ENCODE results near the gene FERMT2. TPM values are rescaled to one million over a fixed set of nuclear protein-coding genes. Genes with fewer than 3 reads are reported as not detected.
A peak's percentile ranks its signal among the peaks of the same experiment; 100 is the strongest.

FERMT2 gene
- total RNA-seq, 1 donor from 2014 or later = 127 TPM

DNA sequence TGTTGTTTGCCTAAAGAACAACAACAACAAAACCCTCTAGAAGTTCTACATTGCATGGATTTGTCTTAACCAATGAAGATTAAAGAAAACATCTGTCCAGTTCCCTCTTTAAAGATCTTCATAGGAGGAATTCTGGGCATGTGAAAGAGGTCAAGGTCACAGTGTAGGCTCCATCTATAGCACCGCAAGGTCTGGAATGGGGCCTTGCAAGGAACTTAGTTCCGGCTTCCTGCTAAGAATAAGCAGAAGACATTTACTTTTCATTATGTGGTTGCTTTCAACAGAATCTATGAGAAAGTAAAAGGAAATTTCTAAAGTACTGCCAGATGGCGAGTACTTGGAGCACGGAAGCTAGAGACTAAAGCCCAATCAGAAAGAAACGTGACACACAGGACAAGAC is 102.2 kb downstream of the FERMT2 start:
- no peak for ATAC-seq
- intact Hi-C loops (cut with DNase I) = no loop called here
- DNase-seq (ENCODE audit: missing footprints) = no peak

- no peak for DNase-seq (ENCODE audit: missing footprints)
- ATAC-seq = no peak
- intact Hi-C loops (cut with DNase I) = no loop called here
Observed at GRCh38 chr14:52846591-52846990, 104.3 kb downstream of the FERMT2 start.

DNA sequence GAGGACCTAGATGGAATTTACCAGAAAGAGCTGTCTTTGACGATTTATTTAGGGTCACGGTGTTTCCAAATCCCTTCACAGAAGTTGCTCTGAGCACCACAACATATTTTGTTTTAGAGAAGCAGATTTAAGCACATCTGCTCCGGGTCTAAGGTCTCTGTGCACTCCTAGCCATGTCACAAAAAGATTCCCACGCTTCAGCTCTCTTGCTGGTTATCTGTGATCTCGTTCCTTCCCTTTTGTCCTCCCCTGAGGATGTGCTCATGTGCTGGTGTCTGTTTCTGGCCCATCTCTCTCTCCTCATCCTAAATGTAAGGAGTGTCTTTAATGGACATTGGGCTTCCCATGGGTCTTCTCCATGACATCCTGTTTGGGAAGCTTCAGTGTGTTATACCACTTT is 105.8 kb downstream of the FERMT2 start:
- peak; percentile 69 for ATAC-seq
- intact Hi-C loops (cut with DNase I) = no loop called here
- no peak for DNase-seq (ENCODE audit: missing footprints)

DNA sequence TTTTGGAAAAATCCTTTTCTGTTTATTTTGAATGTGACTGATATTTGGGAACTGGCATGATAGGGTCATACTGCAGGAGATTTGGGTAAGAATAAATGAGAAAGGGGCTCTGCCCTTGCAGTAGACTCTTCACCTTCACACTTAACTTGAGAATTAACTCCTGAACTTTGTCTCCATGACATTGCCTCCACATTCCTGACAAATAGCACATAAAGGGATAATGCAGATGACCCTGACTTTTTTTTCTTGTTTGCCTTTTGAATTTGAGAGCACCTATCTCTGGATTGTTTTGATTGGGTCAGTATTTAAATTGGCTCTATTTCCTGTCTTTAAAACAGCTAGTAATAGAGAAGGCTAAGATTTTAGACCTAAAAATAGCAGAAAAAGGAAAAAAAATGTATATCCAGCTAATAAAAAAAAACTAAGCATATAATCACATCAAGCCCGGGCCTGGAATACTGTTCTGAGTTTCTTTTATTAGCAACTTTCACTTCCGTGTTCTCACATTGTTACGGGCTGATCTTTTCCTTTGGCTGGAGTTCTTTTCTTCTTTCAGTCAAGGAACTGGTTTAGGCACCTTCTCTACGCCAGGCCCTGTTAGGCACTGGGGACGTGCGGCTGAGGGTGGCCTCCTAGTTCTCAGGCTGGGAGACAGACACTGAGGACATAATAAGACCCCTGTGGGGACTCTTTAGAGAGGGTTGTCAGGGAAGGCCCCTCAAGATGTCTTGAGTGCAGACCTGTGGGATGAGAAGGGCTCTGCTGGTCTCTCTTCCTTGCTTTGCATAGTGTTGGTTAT is 106.4 kb downstream of the FERMT2 start:
- intact Hi-C loops (cut with DNase I) = loop anchor here (5.0 kb wide), 1 partner anchor 108 kb away; the partner anchor contains the start of gene FERMT2
- no peak for DNase-seq (ENCODE audit: missing footprints)
- peak; percentile 62 for ATAC-seq

DNA sequence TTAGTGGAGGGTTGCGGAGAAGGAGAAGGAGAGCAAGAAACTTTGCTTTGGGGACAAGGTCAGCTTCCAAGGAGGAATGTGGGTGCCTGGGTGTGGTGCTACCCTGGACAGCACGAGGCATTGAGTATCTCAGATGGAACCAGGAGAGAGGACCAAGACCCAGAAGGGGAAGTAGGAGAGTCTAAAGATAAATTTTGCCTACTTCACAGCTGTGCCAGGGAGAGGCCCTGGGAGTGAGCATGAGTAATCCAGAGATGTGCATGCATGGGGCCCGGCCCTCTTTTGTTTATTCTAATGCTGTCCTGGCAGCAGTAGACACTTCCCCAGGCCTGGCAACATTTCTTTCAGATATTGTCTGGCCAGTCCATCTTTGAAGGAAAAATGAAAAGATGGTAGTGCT is 110.0 kb downstream of the FERMT2 start:
- DNase-seq (ENCODE audit: missing footprints) = peak; percentile 73
- intact Hi-C loops (cut with DNase I) = loop anchor here (5.0 kb wide), 1 partner anchor 111 kb away; the partner anchor contains the start of gene FERMT2
- ATAC-seq = peak; percentile 58

GRCh38 chr14:52837451-52837850 is 113.4 kb downstream of the FERMT2 start:
- DNase-seq (ENCODE audit: missing footprints) = no peak
- ATAC-seq = no peak
- intact Hi-C loops (cut with DNase I) = no loop called here

GRCh38 chr14:52836063-52836462 is 114.8 kb downstream of the FERMT2 start:
- DNase-seq (ENCODE audit: missing footprints) (no peak), ATAC-seq (no peak)
- intact Hi-C loops (cut with DNase I) = no loop called here

DNA sequence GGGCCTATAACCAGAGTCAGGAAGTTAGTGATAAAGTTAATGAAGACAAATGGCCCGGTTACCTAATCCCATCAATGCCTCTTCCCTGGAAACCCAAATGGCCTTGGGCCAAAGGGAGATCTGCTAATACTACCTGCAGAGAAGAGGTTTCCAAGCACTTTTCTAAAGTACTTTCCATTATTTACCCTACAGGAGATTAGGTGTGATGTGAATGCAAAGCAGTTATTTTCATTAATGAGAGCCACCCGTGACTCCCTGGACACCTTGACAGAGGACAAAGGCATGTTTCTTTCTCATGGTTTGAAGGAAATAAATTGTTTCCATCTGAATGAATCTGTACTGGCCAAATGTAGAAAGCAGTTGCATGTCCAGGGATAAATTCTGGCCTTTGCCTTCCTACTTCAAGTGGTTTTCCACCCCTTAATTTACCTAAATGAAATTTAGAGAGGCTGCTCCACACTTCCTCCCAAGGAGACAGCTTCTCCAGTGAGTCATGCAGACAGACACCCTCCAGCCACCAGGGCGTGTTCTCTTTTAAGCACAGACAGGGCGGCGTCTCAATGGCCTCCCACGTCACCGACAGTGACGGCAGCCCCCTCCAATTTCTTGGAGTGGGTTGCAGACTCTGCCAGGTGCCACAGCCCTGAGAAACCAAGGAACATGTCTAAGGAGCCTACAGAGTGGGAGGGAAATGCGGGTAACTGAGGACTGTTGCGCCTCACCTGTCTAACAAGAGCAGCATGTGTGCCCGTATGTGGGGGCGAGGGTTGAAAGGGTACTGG is 115.5 kb downstream of the FERMT2 start:
- intact Hi-C loops (cut with DNase I) = no loop called here
- ATAC-seq (no peak), DNase-seq (ENCODE audit: missing footprints) (no peak)

- ATAC-seq (no peak), DNase-seq (ENCODE audit: missing footprints) (no peak)
- intact Hi-C loops (cut with DNase I) = no loop called here
Observed at GRCh38 chr14:52834440-52834842, 116.4 kb downstream of the FERMT2 start.

GRCh38 chr14:52833891-52834290 is 117.0 kb downstream of the FERMT2 start:
- ATAC-seq (no peak), DNase-seq (ENCODE audit: missing footprints) (no peak)
- intact Hi-C loops (cut with DNase I) = no loop called here

DNA sequence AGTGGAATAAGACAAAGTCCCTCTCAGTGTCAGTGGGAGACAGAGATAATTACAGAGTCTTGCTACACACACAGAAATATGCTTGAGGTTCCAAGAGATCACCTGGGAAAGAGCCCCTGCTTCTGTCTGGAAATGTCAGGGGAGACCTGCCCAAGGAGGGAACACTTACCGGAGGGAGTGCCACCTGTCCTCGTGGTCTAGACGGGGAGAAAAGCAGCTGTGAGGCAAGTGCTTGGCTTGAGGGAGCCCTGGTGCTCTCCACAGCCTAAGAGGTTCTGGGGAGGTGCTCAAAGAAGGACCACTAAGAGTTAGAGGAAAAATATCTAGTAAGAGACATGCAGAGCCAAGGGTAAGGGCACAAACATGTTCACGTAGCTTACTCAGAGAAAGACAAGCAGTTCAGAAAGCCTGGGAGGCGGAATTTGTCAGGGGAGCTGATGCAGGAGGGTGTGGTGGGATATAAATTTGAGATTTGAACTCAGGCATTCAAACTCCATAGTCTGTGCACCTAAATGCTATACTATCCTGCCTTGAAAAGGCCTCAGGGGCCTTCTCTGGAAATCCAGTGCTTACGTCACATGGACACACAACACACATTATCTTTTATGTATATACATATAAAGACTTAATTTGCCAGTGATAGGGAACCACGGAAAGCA is 121.2 kb downstream of the FERMT2 start:
- ATAC-seq (no peak), DNase-seq (ENCODE audit: missing footprints) (no peak)
- intact Hi-C loops (cut with DNase I) = loop anchor here (10.0 kb wide), 1 partner anchor 475 kb away; no protein-coding TSS in a partner anchor

DNA sequence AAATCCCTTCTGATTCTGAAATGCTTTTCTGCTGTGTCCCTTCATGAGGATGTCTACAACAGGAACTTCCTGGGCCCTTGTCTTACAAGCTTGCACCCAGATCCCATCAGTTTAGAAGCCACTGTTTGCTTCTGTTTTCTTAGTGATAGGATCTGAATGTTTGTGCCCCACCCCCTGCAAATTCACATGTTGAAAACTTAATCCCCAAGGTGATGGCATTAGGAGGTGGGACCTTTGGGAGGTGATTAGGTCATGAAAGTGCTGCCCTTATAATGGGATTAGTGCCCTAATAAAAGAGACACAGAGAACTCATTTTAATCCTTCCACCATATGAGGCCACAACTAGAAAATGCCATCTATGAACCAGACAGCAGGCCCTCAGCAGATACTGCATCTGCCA is 123.4 kb downstream of the FERMT2 start:
- intact Hi-C loops (cut with DNase I) = loop anchor here (10.0 kb wide), 1 partner anchor 477 kb away; no protein-coding TSS in a partner anchor
- ATAC-seq (no peak), DNase-seq (ENCODE audit: missing footprints) (no peak)

GRCh38 chr14:52825085-52825484 is 125.8 kb downstream of the FERMT2 start:
- DNase-seq (ENCODE audit: missing footprints) = no peak
- ATAC-seq = no peak
- intact Hi-C loops (cut with DNase I) = loop anchor here (2.0 to 10.0 kb wide), 2 partner anchors 230 to 480 kb away; no protein-coding TSS in a partner anchor

DNA sequence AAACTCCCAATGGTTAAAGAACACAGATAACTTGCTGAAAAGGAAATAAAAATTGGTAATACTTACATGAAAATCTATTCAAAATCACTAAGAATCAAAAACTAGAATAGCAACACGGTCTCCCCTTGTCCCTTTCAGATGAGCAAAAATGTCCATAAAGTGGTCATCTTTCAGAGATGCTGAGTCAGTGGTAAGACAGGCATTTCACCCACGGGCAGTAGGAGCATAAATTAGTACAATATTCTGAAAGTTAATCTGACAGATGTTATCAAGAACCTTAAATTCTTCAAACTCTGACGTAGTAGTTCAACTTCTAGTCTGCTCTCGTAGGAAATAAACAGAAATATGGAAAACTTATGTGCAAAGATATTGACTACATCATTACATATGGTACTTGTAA is 126.4 kb downstream of the FERMT2 start:
- ATAC-seq (no peak), DNase-seq (ENCODE audit: missing footprints) (no peak)
- intact Hi-C loops (cut with DNase I) = loop anchor here (1.0 to 10.0 kb wide), 3 partner anchors 137 to 480 kb away; no protein-coding TSS in a partner anchor

DNA sequence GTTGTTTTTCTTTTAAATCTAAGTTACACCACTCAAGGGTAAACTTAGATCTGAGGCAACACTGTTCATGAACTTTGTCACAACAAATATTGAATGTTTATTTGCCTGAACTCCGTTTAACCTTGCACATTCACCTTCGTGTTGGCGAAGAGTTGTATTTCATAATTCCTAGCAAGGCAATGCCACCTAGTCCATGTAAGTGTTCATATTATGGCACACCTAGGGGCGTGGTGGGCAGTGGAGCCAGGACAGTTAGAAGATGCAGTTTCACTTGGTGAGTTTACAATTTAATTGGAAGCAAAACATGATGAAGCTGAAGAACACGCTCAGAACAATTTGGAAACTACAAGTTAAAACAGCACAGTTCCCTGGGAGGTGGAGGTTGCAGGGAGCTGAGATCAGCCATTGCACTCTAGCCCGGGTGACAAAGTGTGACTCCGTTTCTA is 129.0 kb downstream of the FERMT2 start:
- DNase-seq (ENCODE audit: missing footprints) (no peak), ATAC-seq (no peak)
- intact Hi-C loops (cut with DNase I) = loop anchor here (10.0 kb wide), 1 partner anchor 483 kb away; no protein-coding TSS in a partner anchor

DNA sequence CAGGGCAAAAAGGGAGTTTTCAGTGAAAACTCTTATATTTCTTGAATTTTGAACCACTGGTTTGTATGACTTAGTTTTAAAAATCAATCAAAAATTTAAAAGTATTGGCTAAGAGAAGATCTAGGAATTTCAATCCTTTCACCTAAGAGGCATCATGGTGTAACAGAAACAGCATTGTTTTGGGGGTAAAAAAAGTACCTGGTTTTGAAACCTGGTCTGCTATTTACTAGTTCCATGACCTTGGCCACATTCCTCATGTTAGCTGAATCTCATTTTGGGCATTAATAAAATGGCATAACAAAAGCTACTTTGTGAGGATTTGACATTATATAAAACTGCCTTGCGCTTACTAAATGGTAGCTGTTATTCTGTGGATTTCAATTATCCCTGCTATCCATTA is 142.7 kb downstream of the FERMT2 start:
- DNase-seq (ENCODE audit: missing footprints) (no peak), ATAC-seq (no peak)
- intact Hi-C loops (cut with DNase I) = no loop called here

Data from Right ventricle myocardium inferior (tissue), 1 donor.